Hematopoietic multipotent progenitor cell treated with erythropoietin and hydrocortisone succinate and interleukin-3 and kit ligand, for 17 days (in vitro differentiated cells): Measurements from ENCODE around the gene DHX16.
A peak's percentile ranks its signal among the peaks of the same experiment; 100 is the strongest.

Experiments used
- DNase-seq: peaks from one replicate; pipeline ENCODE4 v3.0.0-alpha.2; 2015; ENCODE audit warnings: low spot score

DHX16 gene

DNA sequence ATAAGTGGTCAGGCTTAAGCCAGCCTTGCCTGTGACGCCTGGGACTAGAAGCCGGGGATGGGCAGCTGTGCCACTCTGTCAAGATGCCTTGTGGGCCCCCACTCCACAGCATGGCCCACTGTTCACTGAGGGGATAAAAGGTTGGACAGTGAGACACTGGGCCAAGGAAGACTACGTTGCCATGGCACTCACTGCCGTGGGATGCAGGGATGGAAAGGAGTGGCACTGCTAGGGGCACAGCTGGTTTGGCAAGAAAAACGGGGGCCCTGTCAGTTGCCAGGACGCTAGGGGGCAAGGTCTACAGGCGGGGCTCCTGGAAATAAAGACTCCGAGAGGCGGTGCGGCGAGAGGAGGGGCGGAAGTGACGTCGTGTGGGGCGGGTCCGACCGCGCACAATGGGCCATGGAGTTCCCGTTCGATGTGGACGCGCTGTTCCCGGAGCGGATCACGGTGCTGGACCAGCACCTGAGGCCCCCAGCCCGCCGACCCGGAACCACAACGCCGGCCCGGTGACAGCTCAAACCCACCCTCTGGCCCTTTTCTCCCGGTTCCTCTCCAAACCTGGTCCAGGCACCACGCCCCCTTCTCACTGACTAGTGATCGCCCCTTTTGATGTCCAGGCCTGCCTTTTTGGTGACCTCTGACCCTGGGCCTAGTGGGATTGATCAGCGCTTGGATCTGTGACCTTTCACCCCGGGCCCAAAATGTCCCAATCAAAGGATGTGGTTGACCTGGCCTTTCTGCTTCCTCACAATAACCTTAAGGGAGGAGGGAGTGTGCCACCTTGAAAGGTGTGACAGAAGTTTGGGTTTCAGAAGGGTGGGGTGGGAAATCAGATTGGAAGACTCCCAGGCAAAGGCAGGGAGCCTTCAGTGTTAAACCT is 46.1 kb downstream of the DHX16 start, which contains the start of gene ATAT1:
Gene ATAT1, plus strand, starts transcription at position 391 of the 883 bp plus-strand sequence.
- peak; percentile 79 for DNase-seq

DNA sequence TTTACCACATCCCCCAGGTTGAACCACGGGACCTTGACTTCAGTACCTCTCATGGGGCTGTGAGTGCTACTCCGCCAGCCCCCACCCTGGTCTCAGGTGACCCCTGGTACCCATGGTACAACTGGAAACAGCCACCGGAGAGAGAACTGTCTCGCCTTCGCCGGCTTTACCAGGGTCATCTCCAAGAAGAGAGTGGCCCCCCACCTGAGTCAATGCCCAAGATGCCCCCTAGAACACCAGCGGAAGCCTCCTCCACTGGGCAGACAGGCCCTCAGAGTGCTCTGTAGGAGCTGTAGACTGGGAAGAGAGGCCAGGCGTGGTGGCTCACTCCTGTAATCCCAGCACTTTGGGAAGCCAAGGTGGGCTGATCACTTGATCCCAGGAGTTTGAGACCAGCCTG is 47.3 kb downstream of the DHX16 start:
- no peak for DNase-seq

DNA sequence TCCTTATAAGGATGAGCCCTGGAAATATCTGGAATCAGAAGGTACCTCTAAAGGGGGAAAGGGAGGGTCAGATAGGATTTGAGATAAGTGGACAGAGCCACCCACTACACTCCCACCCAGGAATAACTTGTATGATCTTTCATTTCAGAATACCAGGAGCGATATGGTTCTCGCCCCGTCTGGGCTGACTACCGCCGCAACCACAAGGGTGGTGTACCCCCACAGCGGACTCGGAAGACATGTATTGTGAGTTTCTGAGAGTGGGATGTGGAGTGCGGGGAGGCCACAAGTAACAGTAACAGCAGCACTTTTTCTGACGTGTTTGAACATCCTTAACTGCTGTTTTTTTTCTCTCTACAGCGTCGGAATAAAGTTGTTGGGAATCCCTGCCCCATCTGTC is 53.2 kb downstream of the DHX16 start:
- DNase-seq: no peak

DNA sequence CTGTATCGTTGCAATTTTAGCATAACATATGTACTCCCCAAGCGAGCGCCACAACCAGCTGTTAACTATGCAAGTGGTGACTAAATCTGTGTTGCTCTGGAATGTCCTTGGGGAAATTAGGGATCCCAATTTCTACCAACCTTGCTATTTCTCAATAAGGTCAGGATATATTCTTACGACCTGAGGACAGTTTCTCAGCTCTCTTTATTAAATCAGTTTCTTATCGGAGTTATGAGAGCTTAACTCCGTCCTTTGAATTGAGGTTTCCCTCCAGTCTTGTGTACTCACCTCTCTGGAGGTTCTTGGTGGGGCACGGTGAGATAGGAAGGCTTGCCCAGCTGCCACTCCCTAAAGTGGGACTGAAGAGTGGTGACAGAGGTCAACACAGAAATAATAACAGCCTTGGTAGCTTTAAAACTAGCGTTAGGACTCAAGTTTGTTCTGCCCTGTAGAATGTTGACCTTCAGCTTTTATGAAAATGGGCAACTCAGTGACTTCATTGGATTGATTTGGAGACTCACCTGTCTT is 54.5 kb downstream of the DHX16 start:
- peak; percentile 59 for DNase-seq

DNA sequence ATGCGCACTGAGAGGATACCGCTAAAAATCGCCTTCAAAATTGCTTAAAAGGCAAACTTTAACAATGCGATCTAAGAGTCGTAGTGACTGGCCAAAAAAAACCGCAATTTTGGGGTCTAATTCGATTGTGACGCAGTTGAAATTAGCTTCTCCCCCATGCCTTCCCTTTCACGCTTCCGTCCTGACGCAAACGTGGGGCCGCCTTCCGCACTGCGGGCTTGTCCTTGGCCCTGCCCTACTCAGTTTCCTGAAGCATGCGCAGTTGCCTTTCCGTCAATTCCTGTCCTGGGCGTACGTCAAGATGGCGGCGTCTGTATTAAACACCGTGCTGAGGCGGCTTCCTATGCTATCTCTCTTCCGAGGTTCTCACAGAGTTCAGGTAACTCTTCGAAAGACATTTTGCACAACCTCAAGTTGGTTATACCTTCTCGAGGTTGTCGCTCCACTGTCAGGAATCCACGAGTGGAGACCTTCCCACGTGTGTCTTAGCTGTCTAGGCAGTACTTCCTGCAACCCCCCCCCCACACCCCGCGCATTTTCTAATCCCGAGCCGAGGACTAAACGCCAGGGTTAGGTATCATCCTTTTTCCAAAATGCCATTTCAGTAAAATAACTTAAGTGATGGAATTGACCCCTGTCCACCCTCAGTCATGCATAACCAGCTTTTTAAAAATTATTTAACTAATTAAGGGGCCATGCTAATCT is 55.1 kb downstream of the DHX16 start, which contains the start of gene MRPS18B:
Gene MRPS18B, plus strand, starts transcription at position 276 of the 705 bp plus-strand sequence. Its CDS starts 26 bp downstream, at position 302.
- DNase-seq: peak; percentile 99

DNA sequence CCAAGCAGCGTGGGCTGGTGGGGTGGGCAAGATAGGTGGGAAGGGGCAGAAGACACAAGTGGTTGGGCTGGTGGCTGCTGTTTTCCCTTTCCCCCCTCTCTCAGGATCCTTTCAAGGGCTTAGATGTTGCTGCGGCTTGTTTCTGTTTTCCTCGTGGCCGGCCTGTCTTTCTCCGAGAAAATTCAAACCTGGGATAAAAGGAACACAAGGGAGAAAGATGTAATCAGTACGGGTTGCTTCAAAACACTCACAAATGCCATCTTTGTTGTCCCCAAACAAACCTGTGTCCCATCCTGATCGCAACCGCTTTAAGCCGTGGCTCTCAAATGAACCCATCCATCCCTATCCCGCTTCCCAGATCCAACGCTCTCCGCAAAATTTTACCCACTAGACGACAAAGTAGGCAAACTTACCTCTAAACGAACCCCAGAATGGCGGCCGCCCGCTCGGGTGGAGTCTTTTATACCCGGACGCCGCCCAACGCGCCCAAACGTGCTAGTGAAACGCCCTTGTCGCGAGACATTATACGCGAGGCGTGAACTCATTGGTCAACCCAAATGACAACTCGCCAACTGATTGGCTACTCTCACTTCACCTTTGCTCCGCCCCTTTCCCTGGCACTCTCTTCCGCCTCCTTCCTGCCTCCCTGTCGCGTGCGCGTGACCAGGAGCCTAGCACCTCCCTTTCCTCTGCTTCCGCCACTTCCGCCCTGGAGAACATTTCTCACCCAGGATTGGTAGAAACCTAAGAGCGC is 55.8 kb downstream of the DHX16 start, which contains the start of gene PPP1R10:
Gene PPP1R10, minus strand, starts transcription at position 433 of the 754 bp plus-strand sequence. CDS start 7,299 bp downstream, outside the sequence.
- DNase-seq: peak; percentile 100

DNA sequence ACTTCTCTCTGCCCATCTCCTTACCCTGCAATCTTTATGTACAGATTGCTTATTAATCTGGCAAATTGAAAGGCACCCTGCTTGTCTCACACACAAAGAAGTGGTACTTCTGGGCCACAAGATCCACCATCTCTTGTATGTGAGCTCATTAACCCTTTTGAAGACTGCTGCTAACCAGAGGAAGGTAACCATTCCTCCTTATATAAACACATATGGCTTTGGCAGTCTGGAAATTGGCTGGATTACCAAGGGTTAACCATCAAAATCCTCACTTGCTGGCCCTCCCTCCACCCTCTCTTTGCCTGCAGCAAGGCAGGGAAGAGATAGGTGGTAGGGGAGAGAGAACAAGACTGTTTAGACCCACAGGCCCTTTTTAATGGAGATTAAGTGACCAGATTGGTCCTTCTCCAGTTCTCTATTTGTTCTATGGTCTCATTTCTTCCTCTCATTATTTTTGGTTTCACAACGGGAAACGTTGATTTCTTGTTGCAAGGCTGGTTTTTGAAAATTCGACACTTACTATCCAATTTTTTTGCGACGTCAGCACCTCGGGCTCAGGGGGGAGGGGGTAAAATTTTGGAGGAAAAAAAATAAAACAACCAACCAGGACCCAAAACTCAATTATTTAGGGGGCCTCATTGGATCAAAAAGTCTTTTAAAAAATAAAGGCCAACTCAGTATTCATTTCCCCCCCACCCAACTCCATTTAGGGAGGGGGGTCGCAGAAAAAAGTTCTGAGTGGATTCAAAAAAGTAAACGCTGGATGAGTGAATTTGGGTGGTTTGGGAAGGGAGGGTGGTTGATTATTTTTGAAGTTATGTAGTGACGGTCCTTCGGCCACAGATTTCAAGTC is 56.6 kb downstream of the DHX16 start:
- DNase-seq: peak; percentile 82

DNA sequence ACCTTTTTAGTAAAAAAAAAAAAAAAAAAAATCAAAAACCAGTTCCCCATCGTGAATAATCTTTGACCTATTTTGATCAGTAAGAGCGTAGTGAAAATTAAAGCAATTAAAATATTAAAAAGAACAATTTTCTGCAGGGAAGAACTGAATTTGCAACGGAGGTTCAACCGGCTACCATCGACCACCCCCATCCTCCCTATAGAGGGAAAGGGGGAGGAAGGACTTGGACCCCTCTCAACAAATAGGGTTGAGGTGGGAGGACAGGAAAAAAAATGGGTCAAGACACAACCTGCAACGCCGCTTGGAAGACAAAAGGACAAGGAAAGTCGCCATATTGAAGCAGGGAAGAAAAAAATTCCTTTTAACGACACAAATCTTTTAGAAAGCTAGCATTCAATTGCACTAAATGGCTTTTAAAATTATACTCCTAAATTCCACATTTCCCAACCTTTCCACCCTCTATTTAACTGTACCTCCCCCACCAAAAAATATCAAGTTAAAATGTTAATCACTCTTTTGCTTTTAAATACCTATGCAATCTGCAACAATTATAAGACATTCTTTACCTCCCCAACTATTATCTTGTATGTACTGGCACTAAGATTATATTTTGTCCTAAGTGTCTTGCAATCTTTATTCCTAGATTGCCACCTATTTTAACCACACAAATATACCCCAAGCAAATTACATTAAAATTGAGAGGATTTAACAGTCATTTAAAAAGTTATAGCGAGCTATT is 57.4 kb downstream of the DHX16 start:
- DNase-seq: peak; percentile 85

DNA sequence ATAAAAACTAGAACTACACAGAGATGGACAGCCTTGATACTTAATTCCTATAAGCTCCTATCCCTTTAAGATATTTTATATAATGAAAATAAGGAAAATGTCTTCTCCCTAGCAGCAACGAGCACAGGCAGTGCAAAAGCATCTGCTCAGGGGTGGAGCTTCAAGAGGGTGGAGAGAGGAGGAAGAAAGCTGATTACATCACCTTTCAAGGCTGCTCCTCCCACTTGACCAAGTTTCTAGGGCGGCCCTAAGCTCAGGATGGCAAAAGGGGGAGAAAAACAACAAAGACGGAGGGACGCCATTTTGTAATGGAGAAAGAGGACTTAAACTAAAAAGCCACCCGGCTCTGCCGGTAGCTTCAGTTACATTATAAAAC is 58.0 kb downstream of the DHX16 start:
- DNase-seq: peak; percentile 98

DNA sequence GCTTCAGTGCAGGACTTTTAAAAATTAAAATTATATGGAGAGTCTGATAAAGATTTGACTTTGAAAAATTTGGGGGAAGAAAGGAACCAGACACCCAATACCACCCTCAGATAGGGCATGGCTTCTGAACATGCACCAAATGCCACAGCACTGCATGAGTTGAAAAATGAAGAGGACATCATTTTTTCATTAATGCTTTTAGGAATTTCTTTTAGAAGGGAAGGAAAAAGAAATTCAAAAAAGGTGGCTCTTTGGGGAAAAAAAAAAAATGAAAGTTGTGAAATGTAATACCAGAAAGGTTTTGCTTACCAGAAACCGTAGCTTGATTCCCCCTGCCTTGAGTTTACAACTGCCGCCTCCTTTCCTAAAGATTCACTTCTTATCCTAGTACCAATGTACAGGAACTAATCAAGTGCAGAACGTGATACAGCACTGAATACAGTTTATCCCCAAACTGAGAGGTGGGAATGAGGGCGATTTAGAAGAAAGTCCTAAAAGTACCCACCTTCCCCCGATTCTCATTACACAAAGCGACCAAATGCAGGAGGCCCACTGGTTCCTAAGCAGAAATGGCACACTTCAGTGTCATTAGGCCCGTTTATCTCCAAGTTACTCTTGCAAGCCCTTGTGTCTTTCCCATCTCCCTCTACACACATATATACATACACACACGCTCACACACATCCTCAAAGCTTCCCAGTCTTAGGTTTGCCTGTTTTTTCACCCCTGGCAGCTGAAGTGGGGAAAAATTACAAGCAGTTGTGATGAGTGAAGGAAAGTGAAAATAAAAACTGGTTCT is 58.6 kb downstream of the DHX16 start:
- no peak for DNase-seq

DNA sequence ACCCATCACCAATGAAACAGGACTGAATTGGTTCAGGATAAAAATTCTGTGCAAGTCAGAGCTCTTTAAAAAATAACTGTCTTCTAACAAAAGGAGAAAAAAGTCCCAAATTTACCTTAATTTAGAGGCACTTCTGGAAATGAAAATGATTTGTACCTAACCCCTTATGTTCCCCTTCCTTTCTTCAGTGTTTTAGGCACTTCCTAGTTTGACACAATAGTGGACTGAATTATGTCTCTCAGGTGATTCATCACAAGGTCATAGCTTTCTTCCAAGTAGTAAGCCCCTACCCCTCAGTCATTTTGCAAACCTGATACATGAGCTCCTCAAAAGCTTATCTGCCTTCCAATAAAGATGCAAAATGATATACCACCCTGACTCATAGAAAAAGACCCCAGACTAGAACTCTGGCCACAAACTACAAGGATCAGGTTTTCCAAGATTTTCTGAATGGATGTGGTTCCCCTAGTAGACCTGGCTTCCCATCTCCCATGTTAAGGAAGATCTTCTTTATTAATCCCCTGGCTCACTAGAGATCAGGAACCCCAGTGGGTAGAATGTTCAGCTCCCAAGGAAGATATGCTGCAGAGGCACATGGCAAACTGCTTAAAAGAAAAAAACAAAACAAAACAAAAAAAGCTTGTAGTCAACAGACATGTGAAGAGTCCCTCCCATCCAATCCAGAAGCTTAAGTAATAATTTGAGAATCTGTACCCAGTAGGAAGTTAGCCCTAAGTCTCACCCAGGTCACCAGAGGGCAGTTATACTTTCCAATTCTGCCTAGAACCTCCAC is 59.4 kb downstream of the DHX16 start:
- peak; percentile 48 for DNase-seq

DNA sequence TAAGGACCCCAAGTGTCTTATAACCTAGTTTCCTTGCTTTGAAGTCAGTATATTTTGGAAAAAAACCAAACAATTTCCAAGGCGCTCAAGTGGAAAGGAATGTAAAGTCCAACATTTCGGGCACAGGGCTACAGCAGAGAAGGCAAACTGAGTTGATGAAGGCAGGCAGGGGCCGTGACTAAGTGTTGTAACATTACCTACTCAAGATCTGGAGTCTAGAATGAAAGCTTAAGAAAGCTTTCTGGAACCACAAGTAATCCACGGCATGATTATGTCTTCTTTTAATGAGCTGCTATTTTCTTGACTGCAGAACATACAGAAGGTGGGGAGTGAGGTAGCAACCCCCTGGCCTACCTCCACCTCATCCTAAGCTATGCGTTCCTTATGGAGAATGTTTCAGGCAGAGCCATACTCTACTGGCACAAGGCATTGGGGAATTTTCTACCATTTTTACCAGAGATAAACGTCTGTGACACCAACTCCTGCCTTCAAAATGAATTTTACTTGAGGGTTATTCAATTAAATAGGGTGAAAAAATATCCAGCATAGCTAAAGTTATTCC is 60.0 kb downstream of the DHX16 start:
- DNase-seq: peak; percentile 19

DNA sequence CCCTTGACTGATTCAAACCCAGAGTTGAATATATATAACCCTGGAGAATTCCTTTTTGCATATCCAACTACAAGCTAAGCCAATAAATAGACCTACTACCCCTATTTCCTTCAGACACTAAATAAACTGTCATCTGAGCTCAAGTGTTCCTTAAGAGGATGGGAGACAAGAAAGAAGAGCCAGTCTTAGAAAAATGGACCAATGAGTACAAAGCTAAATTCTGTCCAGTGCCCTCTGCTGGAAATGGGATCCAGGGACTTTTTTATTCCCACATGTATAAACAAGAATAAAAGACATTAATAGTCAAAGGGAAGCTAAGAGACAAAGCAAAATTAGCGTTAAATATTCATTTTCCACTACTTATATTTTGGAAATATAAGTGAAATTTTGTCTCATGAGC is 60.6 kb downstream of the DHX16 start:
- DNase-seq: peak; percentile 43

DNA sequence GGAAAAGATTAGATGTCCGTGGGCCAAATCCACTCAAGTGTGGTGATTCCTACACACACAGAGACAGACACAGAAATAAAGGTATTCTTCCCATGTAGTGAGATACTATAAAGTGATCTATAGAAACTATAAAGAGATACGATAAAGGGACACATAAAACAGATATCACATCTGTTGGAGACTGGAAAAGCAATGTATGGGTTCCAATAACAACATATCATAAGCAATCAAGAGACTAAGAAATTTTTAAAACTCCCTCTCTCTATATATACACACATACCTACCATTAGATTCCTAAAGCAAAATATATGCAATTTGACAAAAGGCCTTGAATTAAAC is 61.0 kb downstream of the DHX16 start:
- no peak for DNase-seq

DNA sequence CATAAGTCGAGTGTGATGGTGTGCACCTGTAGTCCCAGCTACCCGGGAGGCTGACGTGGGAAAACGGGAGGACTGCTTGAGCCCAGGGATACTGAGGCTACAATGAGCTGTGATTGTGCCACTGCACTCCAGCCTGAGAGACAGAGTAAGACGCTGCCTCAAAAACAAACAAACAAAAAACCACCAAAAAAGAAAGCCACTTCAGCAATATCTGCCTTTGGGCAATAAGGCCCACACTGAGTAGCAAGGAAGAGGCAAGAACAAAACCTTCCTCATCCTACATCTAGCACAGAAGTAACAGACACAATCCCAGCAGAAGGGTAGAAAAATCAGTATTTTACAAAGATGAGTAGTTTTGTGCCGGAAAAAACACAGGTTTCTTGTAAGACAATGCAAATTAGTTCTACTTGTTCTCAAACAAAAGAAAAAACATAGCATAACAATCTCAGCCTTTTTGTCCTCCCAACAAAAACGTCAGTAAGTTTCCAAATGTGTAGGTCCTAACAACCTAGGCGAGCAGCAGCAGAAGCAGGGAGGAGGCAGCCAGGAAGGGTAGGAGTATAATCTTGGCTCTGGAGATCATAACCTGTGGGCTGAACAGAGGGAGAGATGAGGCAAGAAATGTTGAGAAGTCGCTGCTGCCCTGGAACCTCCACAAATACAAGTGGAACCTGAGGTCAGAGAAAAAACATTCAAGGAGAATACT is 61.5 kb downstream of the DHX16 start:
- DNase-seq: peak; percentile 5

DNA sequence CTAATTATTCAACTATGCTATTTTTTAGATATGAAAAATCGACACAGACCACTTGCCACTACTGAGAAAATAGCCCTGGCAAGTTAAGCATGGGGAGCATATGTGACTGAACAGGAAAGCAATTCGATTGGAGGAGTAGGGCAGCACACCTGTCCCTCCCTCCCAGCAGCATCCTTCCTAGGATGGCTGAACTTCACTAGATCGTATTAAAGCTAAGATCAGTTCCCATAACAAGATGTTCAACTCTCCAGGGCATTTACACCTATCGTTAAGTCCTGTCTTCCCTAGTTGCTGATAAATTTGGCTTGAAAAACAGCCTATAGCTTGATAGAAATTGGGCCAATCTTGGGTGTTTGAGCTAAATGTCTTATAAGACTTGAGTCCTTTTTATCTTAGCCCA is 62.7 kb downstream of the DHX16 start:
- DNase-seq: no peak

DNA sequence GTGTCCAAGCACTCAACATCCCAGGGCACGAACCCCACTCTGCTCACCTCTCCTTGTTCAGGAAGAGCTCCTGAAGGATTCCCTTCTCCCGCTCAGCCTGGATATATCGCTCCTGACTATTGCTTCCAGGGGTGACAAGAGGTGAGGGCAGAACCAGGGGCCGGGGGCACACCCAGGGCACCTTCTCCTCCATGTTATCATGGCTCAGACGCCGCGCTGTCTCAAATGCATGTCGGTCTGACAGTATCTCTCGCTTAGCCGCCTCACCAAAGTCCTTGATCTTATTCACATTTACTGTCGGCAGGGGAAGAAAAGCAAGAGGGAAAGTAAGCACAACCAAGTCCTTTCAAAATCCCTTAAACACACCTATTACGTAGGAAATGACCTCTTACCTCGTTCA is 68.8 kb downstream of the DHX16 start:
- no peak for DNase-seq
